ENCODE results near the gene INPP5F.

Gene INPP5F

GRCh38 chr10:119737823-119738222, 12.0 kb downstream of the INPP5F start:
- DNase-seq (ENCODE audit: low read depth, low spot score) = peak; percentile 39
- H3K9me3 ChIP-seq (ENCODE audit: insufficient read depth, low read length) = no peaks in the 10 kb centered on the region
- TF ChIP-seq ZNF274 (IDR thresholded peaks at IDR 0.05; ENCODE audit: low read depth, low read length) (no peak), SUZ12 (IDR thresholded peaks at IDR 0.05; ENCODE audit: extremely low read depth, insufficient read depth, insufficient read length) (no peak), YY1 (IDR thresholded peaks at IDR 0.05; ENCODE audit: insufficient read depth, insufficient read length) (no peak)
- no peak overlapping the region for H3K9ac ChIP-seq (ENCODE audit: insufficient read length, low read depth)
- no peak overlapping the region for H3K4me3 ChIP-seq (ENCODE audit: insufficient read length, low read depth)
- no peaks in the 10 kb centered on the region for H3K27me3 ChIP-seq (ENCODE audit: insufficient read depth, insufficient read length)
- H3K4me1 ChIP-seq (ENCODE audit: insufficient read depth, insufficient read length) = no peaks in the 10 kb centered on the region
- no peaks in the 10 kb centered on the region for H3K36me3 ChIP-seq (ENCODE audit: insufficient read depth, insufficient read length, low read length)

- TF ChIP-seq ZNF274 (IDR thresholded peaks at IDR 0.05; ENCODE audit: low read depth, low read length) = no peak
- TF ChIP-seq SUZ12 (IDR thresholded peaks at IDR 0.05; ENCODE audit: extremely low read depth, insufficient read depth, insufficient read length) = no peak
- no peak for TF ChIP-seq YY1 (IDR thresholded peaks at IDR 0.05; ENCODE audit: insufficient read depth, insufficient read length)
- Histone ChIP-seq H3K9ac (ENCODE audit: insufficient read length, low read depth) (no peak overlapping the region), H3K4me3 (ENCODE audit: insufficient read length, low read depth) (no peak overlapping the region), H3K36me3 (ENCODE audit: insufficient read depth, insufficient read length, low read length) (no peaks in the 10 kb centered on the region), H3K9me3 (ENCODE audit: insufficient read depth, low read length) (no peaks in the 10 kb centered on the region), H3K27me3 (ENCODE audit: insufficient read depth, insufficient read length) (no peaks in the 10 kb centered on the region), H3K4me1 (ENCODE audit: insufficient read depth, insufficient read length) (no peaks in the 10 kb centered on the region)
- no peak for DNase-seq (ENCODE audit: low read depth, low spot score)
Observed at GRCh38 chr10:119738962-119739361, 13.1 kb downstream of the INPP5F start.

GRCh38 chr10:119740096-119740495, 14.2 kb downstream of the INPP5F start:
- Histone ChIP-seq H3K9ac (ENCODE audit: insufficient read length, low read depth) (no peak overlapping the region), H3K4me3 (ENCODE audit: insufficient read length, low read depth) (no peak overlapping the region), H3K27me3 (ENCODE audit: insufficient read depth, insufficient read length) (no peaks in the 10 kb centered on the region), H3K36me3 (ENCODE audit: insufficient read depth, insufficient read length, low read length) (no peaks in the 10 kb centered on the region), H3K9me3 (ENCODE audit: insufficient read depth, low read length) (no peaks in the 10 kb centered on the region), H3K4me1 (ENCODE audit: insufficient read depth, insufficient read length) (no peaks in the 10 kb centered on the region)
- TF ChIP-seq SUZ12 (IDR thresholded peaks at IDR 0.05; ENCODE audit: extremely low read depth, insufficient read depth, insufficient read length) (no peak), ZNF274 (IDR thresholded peaks at IDR 0.05; ENCODE audit: low read depth, low read length) (no peak)
- no peak for DNase-seq (ENCODE audit: low read depth, low spot score)

- Histone ChIP-seq H3K36me3 (ENCODE audit: insufficient read depth, insufficient read length, low read length) (peaks cover 3% of the 10 kb centered on the region), H3K4me3 (ENCODE audit: insufficient read length, low read depth) (no peak overlapping the region), H3K4me1 (ENCODE audit: insufficient read depth, insufficient read length) (no peaks in the 10 kb centered on the region), H3K9ac (ENCODE audit: insufficient read length, low read depth) (no peak overlapping the region), H3K27me3 (ENCODE audit: insufficient read depth, insufficient read length) (no peaks in the 10 kb centered on the region), H3K9me3 (ENCODE audit: insufficient read depth, low read length) (peaks cover 9% of the 10 kb centered on the region; the same call in 1 of the 2 replicates)
- no peak for DNase-seq (ENCODE audit: low read depth, low spot score)
- TF ChIP-seq ZNF274 (IDR thresholded peaks at IDR 0.05; ENCODE audit: low read depth, low read length) = no peak
- no peak for TF ChIP-seq YY1 (IDR thresholded peaks at IDR 0.05; ENCODE audit: insufficient read depth, insufficient read length)
- TF ChIP-seq SUZ12 (IDR thresholded peaks at IDR 0.05; ENCODE audit: extremely low read depth, insufficient read depth, insufficient read length) = no peak
Observed at GRCh38 chr10:119742947-119743648, 17.2 kb downstream of the INPP5F start.

- no peak for TF ChIP-seq YY1 (IDR thresholded peaks at IDR 0.05; ENCODE audit: insufficient read depth, insufficient read length)
- no peak for TF ChIP-seq ZNF274 (IDR thresholded peaks at IDR 0.05; ENCODE audit: low read depth, low read length)
- TF ChIP-seq SUZ12 (IDR thresholded peaks at IDR 0.05; ENCODE audit: extremely low read depth, insufficient read depth, insufficient read length) = no peak
- peaks cover 18% of the 10 kb centered on the region; the same call in 1 of the 2 replicates for H3K9me3 ChIP-seq (ENCODE audit: insufficient read depth, low read length)
- no peak overlapping the region for H3K4me3 ChIP-seq (ENCODE audit: insufficient read length, low read depth)
- no peaks in the 10 kb centered on the region for H3K4me1 ChIP-seq (ENCODE audit: insufficient read depth, insufficient read length)
- no peaks in the 10 kb centered on the region for H3K27me3 ChIP-seq (ENCODE audit: insufficient read depth, insufficient read length)
- H3K36me3 ChIP-seq (ENCODE audit: insufficient read depth, insufficient read length, low read length) = peaks cover 7% of the 10 kb centered on the region
- DNase-seq (ENCODE audit: low read depth, low spot score) = no peak
- H3K9ac ChIP-seq (ENCODE audit: insufficient read length, low read depth) = no peak overlapping the region
Observed at GRCh38 chr10:119747940-119748339, 22.1 kb downstream of the INPP5F start.

GRCh38 chr10:119748871-119749270, 23.0 kb downstream of the INPP5F start:
- no peaks in the 10 kb centered on the region for H3K4me1 ChIP-seq (ENCODE audit: insufficient read depth, insufficient read length)
- TF ChIP-seq YY1 (IDR thresholded peaks at IDR 0.05; ENCODE audit: insufficient read depth, insufficient read length) (no peak), ZNF274 (IDR thresholded peaks at IDR 0.05; ENCODE audit: low read depth, low read length) (no peak), SUZ12 (IDR thresholded peaks at IDR 0.05; ENCODE audit: extremely low read depth, insufficient read depth, insufficient read length) (no peak)
- H3K9ac ChIP-seq (ENCODE audit: insufficient read length, low read depth) = no peak overlapping the region
- H3K9me3 ChIP-seq (ENCODE audit: insufficient read depth, low read length) = peaks cover 18% of the 10 kb centered on the region; the same call in 1 of the 2 replicates
- DNase-seq (ENCODE audit: low read depth, low spot score) = no peak
- no peak overlapping the region for H3K4me3 ChIP-seq (ENCODE audit: insufficient read length, low read depth)
- H3K27me3 ChIP-seq (ENCODE audit: insufficient read depth, insufficient read length) = no peaks in the 10 kb centered on the region
- peaks cover 10% of the 10 kb centered on the region for H3K36me3 ChIP-seq (ENCODE audit: insufficient read depth, insufficient read length, low read length)

- no peaks in the 10 kb centered on the region for H3K4me1 ChIP-seq (ENCODE audit: insufficient read depth, insufficient read length)
- H3K4me3 ChIP-seq (ENCODE audit: insufficient read length, low read depth) = no peak overlapping the region
- no peaks in the 10 kb centered on the region for H3K27me3 ChIP-seq (ENCODE audit: insufficient read depth, insufficient read length)
- H3K9me3 ChIP-seq (ENCODE audit: insufficient read depth, low read length) = peaks cover 18% of the 10 kb centered on the region; the same call in 1 of the 2 replicates
- TF ChIP-seq ZNF274 (IDR thresholded peaks at IDR 0.05; ENCODE audit: low read depth, low read length) (no peak), SUZ12 (IDR thresholded peaks at IDR 0.05; ENCODE audit: extremely low read depth, insufficient read depth, insufficient read length) (no peak), YY1 (IDR thresholded peaks at IDR 0.05; ENCODE audit: insufficient read depth, insufficient read length) (no peak)
- no peak for DNase-seq (ENCODE audit: low read depth, low spot score)
- no peak overlapping the region for H3K9ac ChIP-seq (ENCODE audit: insufficient read length, low read depth)
- H3K36me3 ChIP-seq (ENCODE audit: insufficient read depth, insufficient read length, low read length) = peaks cover 10% of the 10 kb centered on the region
Observed at GRCh38 chr10:119749455-119749854, 23.6 kb downstream of the INPP5F start.

Data from NT2/D1 (cell line).